CD4-positive, alpha-beta T cell treated with Interleukin-15 for 1 hour (primary cell): ENCODE data around the gene VSTM1.

Experiments
- DNase-seq: peaks from one replicate; pipeline ENCODE4 v3.0.0-alpha.2; 2020

Gene VSTM1

GRCh38 chr19:54009440-54009839, 54.3 kb downstream of the VSTM1 start:
- DNase-seq, result no peak

GRCh38 chr19:54002495-54003315, 61.0 kb downstream of the VSTM1 start:
- no peak for DNase-seq

- DNase-seq, result no peak
These were observed 62.2 kb downstream of the VSTM1 start for GRCh38 chr19:54001496-54001895.

GRCh38 chr19:53999694-54000093, 64.0 kb downstream of the VSTM1 start:
- DNase-seq, result no peak

- no peak for DNase-seq
These were observed 65.5 kb downstream of the VSTM1 start for GRCh38 chr19:53998223-53998622.

GRCh38 chr19:53994811-53995210, 68.9 kb downstream of the VSTM1 start:
- no peak for DNase-seq

GRCh38 chr19:53993448-53993847, 70.2 kb downstream of the VSTM1 start:
- no peak for DNase-seq

GRCh38 chr19:53992815-53993214, 70.9 kb downstream of the VSTM1 start:
- no peak for DNase-seq

GRCh38 chr19:53992211-53992610, 71.5 kb downstream of the VSTM1 start:
- DNase-seq, result no peak

- peak; percentile 27 for DNase-seq
These were observed 72.2 kb downstream of the VSTM1 start, which contains the start of gene CACNG6 for GRCh38 chr19:53991224-53992113. Gene CACNG6, plus strand, starts transcription at chr19:53991637. Its CDS starts 1,241 bp downstream, at chr19:53992878.
